Keratinocyte (primary cell): Measurements from ENCODE around the gene VPS37B.

ENCODE experiments used
- EZH2 ChIP-seq: IDR thresholded peaks from one replicate; pipeline ENCODE4 v1.6.1; 2012; ENCODE audit warnings: inconsistent platforms, mild to moderate bottlenecking, low read length, moderate library complexity
- TF ChIP-seq, protein P1 (sequence below), 3 experiments: IDR thresholded peaks in 1 of 3; conservative IDR thresholded peaks in 1 of 3; optimal IDR thresholded peaks in 1 of 3; 2 replicates in 2 of 3; 3 replicates in 1 of 3; pipeline versions ENCODE3 to v1.5.1; 2011; ENCODE audit warnings: low read length in 3 of 3, mild to moderate bottlenecking in 3 of 3, moderate library complexity in 2 of 3, control low read depth in 1 of 3, inconsistent platforms in 1 of 3; ENCODE audit not compliant: insufficient read depth in 2 of 3; ENCODE audit errors: extremely low read depth in 1 of 3

DNA sequence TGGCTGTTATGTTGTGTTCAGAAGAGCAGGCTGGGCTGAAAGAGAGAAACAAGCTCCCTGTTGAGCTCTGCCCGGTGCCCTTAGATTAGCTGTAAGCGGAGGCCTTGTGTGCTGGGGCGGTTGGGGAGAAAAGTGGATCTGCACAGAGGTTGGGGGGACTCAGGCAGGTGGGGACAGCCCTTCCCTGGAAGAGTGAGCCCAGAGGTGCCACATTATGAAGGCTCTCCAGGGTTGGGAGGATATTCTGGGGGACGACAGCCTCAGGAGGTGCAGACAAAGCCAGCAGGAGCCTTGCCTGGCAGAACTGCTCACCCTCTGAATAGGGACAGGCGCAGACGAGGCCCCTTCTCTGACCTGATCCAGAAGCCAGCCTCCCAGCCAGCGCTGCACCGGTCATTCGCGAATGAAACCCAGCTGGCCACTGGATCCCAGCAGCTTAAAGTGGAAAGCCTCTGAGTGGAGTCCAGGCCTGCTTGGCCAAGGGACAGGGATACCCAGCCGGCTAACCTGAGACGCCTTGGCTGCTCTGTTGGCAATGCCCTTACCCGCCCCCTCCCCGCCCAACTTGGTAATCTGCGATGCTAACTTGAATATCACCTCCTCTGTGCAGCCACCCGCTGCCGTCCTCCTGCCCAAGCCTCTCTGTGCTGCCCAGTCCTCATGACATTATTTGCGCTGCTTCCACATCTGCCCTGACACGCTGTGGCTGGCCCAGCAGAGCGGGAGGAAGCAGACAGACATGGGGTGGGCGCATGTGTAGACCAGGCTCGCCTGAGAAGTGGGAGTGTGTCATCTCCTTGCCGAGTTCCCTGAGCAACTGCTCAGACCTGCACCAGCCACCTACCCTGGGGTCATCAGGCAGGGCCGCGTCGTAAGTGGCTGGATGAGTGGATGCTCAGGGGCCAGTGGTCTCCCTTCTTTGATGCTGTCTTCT lies 55.1 kb downstream of the VPS37B start:
- TF ChIP-seq, protein P1, sequence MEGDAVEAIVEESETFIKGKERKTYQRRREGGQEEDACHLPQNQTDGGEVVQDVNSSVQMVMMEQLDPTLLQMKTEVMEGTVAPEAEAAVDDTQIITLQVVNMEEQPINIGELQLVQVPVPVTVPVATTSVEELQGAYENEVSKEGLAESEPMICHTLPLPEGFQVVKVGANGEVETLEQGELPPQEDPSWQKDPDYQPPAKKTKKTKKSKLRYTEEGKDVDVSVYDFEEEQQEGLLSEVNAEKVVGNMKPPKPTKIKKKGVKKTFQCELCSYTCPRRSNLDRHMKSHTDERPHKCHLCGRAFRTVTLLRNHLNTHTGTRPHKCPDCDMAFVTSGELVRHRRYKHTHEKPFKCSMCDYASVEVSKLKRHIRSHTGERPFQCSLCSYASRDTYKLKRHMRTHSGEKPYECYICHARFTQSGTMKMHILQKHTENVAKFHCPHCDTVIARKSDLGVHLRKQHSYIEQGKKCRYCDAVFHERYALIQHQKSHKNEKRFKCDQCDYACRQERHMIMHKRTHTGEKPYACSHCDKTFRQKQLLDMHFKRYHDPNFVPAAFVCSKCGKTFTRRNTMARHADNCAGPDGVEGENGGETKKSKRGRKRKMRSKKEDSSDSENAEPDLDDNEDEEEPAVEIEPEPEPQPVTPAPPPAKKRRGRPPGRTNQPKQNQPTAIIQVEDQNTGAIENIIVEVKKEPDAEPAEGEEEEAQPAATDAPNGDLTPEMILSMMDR (optimal IDR thresholded peaks at IDR 0.05 in 1 of 3, IDR thresholded peaks at IDR 0.05 in 1 of 3, conservative IDR thresholded peaks at IDR 0.05 in 1 of 3; ENCODE audit: extremely low read depth in 1 of 3, insufficient read depth in 2 of 3, low read length in 3 of 3): no peak
- no peak for TF ChIP-seq EZH2
